Astrocyte of the cerebellum (primary cell): ENCODE measurements around the gene GNAT2.
"Not testable (repeated sequence)": the region's sequence is repeated elsewhere in the genome, so short reads cannot be mapped to it uniquely, and the experiment has no call there.

Source experiments
- DNase-seq: peaks from one replicate; pipeline ENCODE4 v3.0.0-alpha.2; 2011; ENCODE audit warnings: low read depth
- H3K4me3 ChIP-seq: 2 replicates; pipeline ENCODE4 v1.5.1; 2011; ENCODE audit warnings: mild to moderate bottlenecking, low read depth, low read length, moderate library complexity
- CTCF ChIP-seq: IDR thresholded peaks from 2 replicates; pipeline ENCODE4 v1.5.1; 2012; ENCODE audit warnings: low read length, low read depth, moderate library complexity, mild to moderate bottlenecking; ENCODE audit errors: missing control alignments
- in situ Hi-C: cut with HindIII; loops from 2 replicates; pipeline ENCODE4 v1.10.0; 2017; ENCODE audit warnings: low sequenced_read_pairs

Gene GNAT2

DNA sequence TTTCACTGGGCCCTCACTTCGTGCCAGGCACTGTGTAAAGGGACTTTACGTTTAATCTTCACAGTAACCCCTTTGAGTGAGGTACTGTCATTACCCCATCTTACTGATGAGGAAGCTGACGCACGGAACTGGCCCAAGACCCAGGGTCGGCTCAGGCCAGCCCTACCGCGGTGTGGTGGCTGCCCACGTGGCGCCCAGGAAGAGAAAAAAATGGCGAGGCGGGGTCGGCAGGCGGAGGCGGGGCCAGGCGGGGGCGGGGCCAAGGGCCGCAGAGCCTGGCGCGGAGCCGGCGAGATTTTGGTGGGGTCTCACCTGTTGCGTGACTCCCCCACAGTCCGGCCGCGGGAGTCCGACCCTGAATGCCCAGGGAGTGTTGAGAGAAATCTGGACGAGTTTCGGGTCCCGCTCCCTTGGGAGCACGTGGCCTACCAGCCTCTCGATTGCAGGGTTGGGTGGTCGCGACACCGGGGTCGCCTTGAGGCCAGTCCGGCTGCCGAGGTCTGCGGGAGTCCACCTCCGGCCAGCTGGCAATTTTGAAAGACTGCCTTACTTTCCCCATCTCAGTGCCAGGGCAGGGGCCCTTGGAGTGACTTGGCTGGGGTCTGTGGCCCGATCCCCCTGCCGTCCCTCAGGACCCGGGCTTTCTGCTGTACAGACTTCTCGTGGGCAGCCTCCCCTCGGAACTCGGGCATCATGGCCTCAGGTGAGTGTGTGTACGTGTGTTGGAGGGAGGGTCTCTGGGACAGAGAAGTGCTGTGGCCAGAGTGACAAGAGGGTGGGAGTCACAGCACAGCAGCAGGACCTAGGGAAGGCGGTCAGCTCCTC is at the start of gene GNAT2, which contains the start of gene AMPD2:
GNAT2 (minus strand) TSS at position 41 of the 825 bp plus-strand sequence. CDS start 6,746 bp downstream, outside the sequence.
AMPD2 (plus strand) TSS at position 262 of the 825 bp plus-strand sequence. CDS start 1,339 bp downstream, outside the sequence.
- peak; percentile 41 for DNase-seq
- in situ Hi-C loops = no loop called here
- H3K4me3 ChIP-seq = peak within 1 kb of the TSS; percentile 91
- TF ChIP-seq CTCF = no peak

GRCh38 chr1:109668123-109668775 is 48.8 kb upstream of the GNAT2 start:
- DNase-seq = no peak
- peak overlapping the region; percentile 47 for H3K4me3 ChIP-seq
- in situ Hi-C loops = no loop called here
- no peak for TF ChIP-seq CTCF

GRCh38 chr1:109667452-109668122 is 48.2 kb upstream of the GNAT2 start, which contains the start of gene GSTM2:
GSTM2 (plus strand) TSS chr1:109668057; CDS start chr1:109668116, 59 bp downstream.
- peak within 1 kb of the TSS; percentile 47 for H3K4me3 ChIP-seq
- peak; percentile 53 for DNase-seq
- no peak for TF ChIP-seq CTCF
- in situ Hi-C loops = no loop called here

GRCh38 chr1:109664671-109665070 is 45.3 kb upstream of the GNAT2 start:
- DNase-seq = no peak
- TF ChIP-seq CTCF = no peak
- H3K4me3 ChIP-seq = no peak overlapping the region
- in situ Hi-C loops = no loop called here

DNA sequence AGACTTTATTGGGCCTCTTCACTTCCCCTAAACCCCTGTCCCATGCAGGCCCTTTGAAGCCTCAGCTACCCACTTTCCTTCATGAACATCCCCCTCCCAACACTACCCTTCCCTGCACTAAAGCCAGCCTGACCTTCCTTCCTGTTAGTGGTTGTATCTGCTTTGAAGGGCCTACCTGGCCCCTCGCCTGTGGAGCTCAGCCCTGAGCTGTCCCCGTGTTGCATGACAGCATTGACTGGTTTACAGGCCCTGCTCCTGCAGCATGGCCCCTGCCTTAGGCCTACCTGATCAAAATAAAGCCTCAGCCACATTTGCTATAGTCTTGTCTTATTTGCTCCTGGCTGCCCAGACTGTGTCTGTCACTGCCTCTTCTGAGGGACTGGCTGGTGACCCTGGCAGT is 42.0 kb upstream of the GNAT2 start:
- in situ Hi-C loops = no loop called here
- no peak for TF ChIP-seq CTCF
- DNase-seq = no peak
- H3K4me3 ChIP-seq = no peak overlapping the region

DNA sequence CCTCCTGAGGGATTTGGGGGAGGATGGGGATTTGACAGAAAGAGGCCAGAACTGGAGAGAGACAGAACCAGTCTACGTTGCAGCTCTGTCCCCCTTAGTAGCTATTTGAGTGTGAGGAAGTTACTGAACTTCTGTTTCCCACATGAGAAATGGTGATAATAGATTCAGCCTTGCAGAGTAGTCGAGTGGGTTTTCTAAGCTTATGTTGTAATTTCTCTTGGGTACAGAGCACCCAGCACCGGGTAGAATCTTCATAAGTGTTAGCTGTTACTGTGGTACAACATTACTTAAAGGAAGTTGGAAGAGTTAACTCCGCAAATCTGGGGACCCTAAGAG is 41.2 kb upstream of the GNAT2 start:
- H3K4me3 ChIP-seq, in situ Hi-C loops, DNase-seq: not testable (repeated sequence)
